Testis (tissue), 3 donors: Measurements from ENCODE around the gene INMT. TPM values are rescaled to one million over a fixed set of nuclear protein-coding genes. Genes with fewer than 3 reads are reported as not detected.

Experiments used
- DNase-seq: peaks from one replicate; pipeline ENCODE4 v3.0.0-alpha.2; 2019
- H3K27ac ChIP-seq, 2 donors: fragments of 200-600 bp; sonication (generic); one replicate each; pipeline ENCODE4 v1.5.1; 2019
- H3K27me3 ChIP-seq: fragments of 200-600 bp; sonication (generic); one replicate; pipeline ENCODE4 v1.5.1; 2019
- H3K36me3 ChIP-seq: fragments of 200-600 bp; sonication (generic); one replicate; pipeline ENCODE4 v1.5.1; 2017; ENCODE audit warnings: low read depth; ENCODE audit errors: missing control alignments
- H3K4me1 ChIP-seq: fragments of 200-600 bp; sonication (generic); one replicate; pipeline ENCODE4 v1.5.1; 2019
- H3K4me3 ChIP-seq, 2 donors: fragments of 200-600 bp; sonication (generic); one replicate each; pipeline ENCODE4 v1.5.1; 2017 to 2019
- H3K9me3 ChIP-seq: fragments of 200-600 bp; sonication (generic); one replicate; pipeline ENCODE4 v1.5.1; 2017
- CTCF ChIP-seq, 3 experiments: fragments of 450-650 bp in 2 of 3; fragments of 200-600 bp in 1 of 3; sonication (generic) in 1 of 3; IDR thresholded peaks; one replicate each; pipeline ENCODE4 v1.5.1; 2016 to 2019; ENCODE audit warnings: antibody characterized with exemption in 3 of 3, mild to moderate bottlenecking in 2 of 3, moderate library complexity in 1 of 3
- POLR2A ChIP-seq: fragments of 450-650 bp; IDR thresholded peaks from one replicate; pipeline ENCODE4 v1.6.1; 2017; ENCODE audit warnings: antibody characterized with exemption, mild to moderate bottlenecking, moderate library complexity
- WGBS, 2 donors: methylation state at CpG; one replicate each; pipeline ENCODE4 v1.1.5; 2018; 5-methylcytosine and 5-hydroxymethylcytosine counted together
- intact Hi-C: fragments of 100-400 bp; cut with DNase I; formaldehyde crosslinking; loops from one replicate; pipeline ENCODE4 v1.15.1; 2023; ENCODE audit warnings: low total_unique reads
- polyA plus RNA-seq: library from polyadenylated mRNA; stranded (reverse); fragments of 350-450 nt; fragmentation: Illumina TruSeq; extraction: RNeasy Lipid Tissue Mini Kit (QIAGEN cat#74804); gene quantifications from one replicate; pipeline ENCODE4 v1.2.3, GENCODE V29; 2014; ENCODE audit warnings: low read depth, low replicate concordance; ENCODE audit not compliant: insufficient read depth
- total RNA-seq, 2 donors: library from RNA; depleted of rRNA; stranded (reverse); fragments of >200 nt; gene quantifications; one replicate each; pipeline ENCODE4 v1.2.3, GENCODE V29; 2016

INMT gene
- total and polyA plus RNA-seq, 3 donors from 2014 or later, result 31.8 to 68.4 (median 41.2) TPM

GRCh38 chr7:30782690-30783089 is 30.8 kb downstream of the INMT start:
- Histone ChIP-seq H3K9me3 (no peaks in the 10 kb centered on the region), H3K27me3 (no peaks in the 10 kb centered on the region), H3K36me3 (no peaks in the 10 kb centered on the region), H3K4me3 (no peak overlapping the region), H3K4me1 (no peaks in the 10 kb centered on the region), H3K27ac (no peak overlapping the region)
- intact Hi-C loops, result no loop called here
- DNase-seq, result no peak
- TF ChIP-seq POLR2A (no peak), CTCF (IDR thresholded peaks at IDR 0.05) (no peak)

- H3K36me3 ChIP-seq, result no peaks in the 10 kb centered on the region
- no peaks in the 10 kb centered on the region for H3K27me3 ChIP-seq
- DNase-seq, result no peak
- H3K4me1 ChIP-seq, result no peaks in the 10 kb centered on the region
- no peaks in the 10 kb centered on the region for H3K9me3 ChIP-seq
- no peak overlapping the region for H3K4me3 ChIP-seq
- H3K27ac ChIP-seq, result no peak overlapping the region
- intact Hi-C loops, result no loop called here
- 77 to 92% methylated on average over 9 of the region's 9 CpGs for WGBS, 2 donors
- TF ChIP-seq CTCF (IDR thresholded peaks at IDR 0.05) (no peak), POLR2A (no peak)
Observed at GRCh38 chr7:30785786-30786185, 33.9 kb downstream of the INMT start.

- no peaks in the 10 kb centered on the region for H3K9me3 ChIP-seq
- no peaks in the 10 kb centered on the region for H3K36me3 ChIP-seq
- no peak overlapping the region for H3K4me3 ChIP-seq
- TF ChIP-seq CTCF (IDR thresholded peaks at IDR 0.05), result no peak
- TF ChIP-seq POLR2A, result no peak
- H3K27ac ChIP-seq, result no peak overlapping the region
- no peak for DNase-seq
- WGBS, 2 donors, result 88 to 90% methylated on average over 1 of the region's 1 CpG
- intact Hi-C loops, result no loop called here
- H3K27me3 ChIP-seq, result no peaks in the 10 kb centered on the region
- no peaks in the 10 kb centered on the region for H3K4me1 ChIP-seq
Observed at GRCh38 chr7:30787486-30787885, 35.6 kb downstream of the INMT start.

- Histone ChIP-seq H3K27me3 (no peaks in the 10 kb centered on the region), H3K36me3 (no peaks in the 10 kb centered on the region), H3K4me1 (no peaks in the 10 kb centered on the region), H3K4me3 (no peak overlapping the region), H3K9me3 (no peaks in the 10 kb centered on the region), H3K27ac (no peak overlapping the region)
- 82 to 86% methylated on average over 11 of the region's 11 CpGs for WGBS, 2 donors
- intact Hi-C loops, result no loop called here
- no peak for DNase-seq
- TF ChIP-seq CTCF (IDR thresholded peaks at IDR 0.05), result no peak
- no peak for TF ChIP-seq POLR2A
Observed at GRCh38 chr7:30788640-30789333, 36.9 kb downstream of the INMT start.

- TF ChIP-seq CTCF (IDR thresholded peaks at IDR 0.05) (no peak), POLR2A (no peak)
- Histone ChIP-seq H3K36me3 (no peaks in the 10 kb centered on the region), H3K9me3 (no peaks in the 10 kb centered on the region), H3K4me3 (no peak overlapping the region), H3K27ac (no peak overlapping the region), H3K4me1 (no peaks in the 10 kb centered on the region), H3K27me3 (no peaks in the 10 kb centered on the region)
- intact Hi-C loops, result no loop called here
- DNase-seq, result no peak
- 78 to 90% methylated on average over 3 of the region's 3 CpGs for WGBS, 2 donors
Observed at GRCh38 chr7:30789334-30789711, 37.4 kb downstream of the INMT start.
